SU-DHL-6 (cell line): Measurements from ENCODE around the gene CANX.

Experiments used
- CTCF ChIP-seq: fragments of 200-600 bp; sonication (generic); IDR thresholded peaks from one replicate; pipeline ENCODE4 v1.5.1; 2017; ENCODE audit warnings: antibody characterized with exemption, mild to moderate bottlenecking, low read length, moderate library complexity; ENCODE audit not compliant: insufficient read depth, poor library complexity, severe bottlenecking
- EZH2phosphoT487 ChIP-seq: fragments of 200-600 bp; sonication (generic), shearing (Covaris generic); conservative IDR thresholded peaks from 2 replicates; pipeline ENCODE4 v1.6.1; 2018; ENCODE audit warnings: mild to moderate bottlenecking, antibody characterized with exemption, low read length, moderate library complexity, mixed read lengths

DNA sequence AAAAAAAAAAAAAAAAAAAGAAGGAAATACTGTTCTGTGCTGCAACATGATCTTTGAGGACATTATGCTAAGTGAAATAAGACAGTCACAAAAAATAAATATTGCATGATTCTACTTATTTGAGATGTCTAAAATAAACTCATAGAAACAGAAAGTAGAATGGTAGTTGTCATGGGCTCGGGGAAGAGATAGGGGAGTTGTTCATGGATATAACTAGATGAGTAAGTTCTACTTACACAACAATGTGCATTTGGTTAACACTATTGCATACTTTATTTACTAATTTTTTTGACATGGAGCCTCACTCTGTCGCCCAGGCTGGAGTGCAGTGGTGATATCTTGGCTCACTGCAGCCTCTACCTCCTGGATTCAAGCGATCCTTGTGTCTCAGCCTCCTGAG lies 49.0 kb downstream of the CANX start:
- TF ChIP-seq CTCF, result no peak
- TF ChIP-seq EZH2phosphoT487, result no peak
